ENCODE results near the gene SIAH3.

The SIAH3 gene

GRCh38 chr13:45812695-45813372 lies 38.7 kb downstream of the SIAH3 start:
- H3K27me3 ChIP-seq (ENCODE audit: control insufficient read depth, insufficient read depth, low read length) = no peaks in the 10 kb centered on the region
- no peaks in the 10 kb centered on the region for H3K36me3 ChIP-seq (ENCODE audit: control insufficient read depth, insufficient read depth, low read length)
- H3K4me1 ChIP-seq (ENCODE audit: control insufficient read depth, insufficient read depth, low read length) = peaks cover 4% of the 10 kb centered on the region
- H3K9ac ChIP-seq (ENCODE audit: low read depth, low read length) = no peak overlapping the region
- no peak overlapping the region for H3K4me3 ChIP-seq (ENCODE audit: low read depth, low read length)
- H3K9me3 ChIP-seq (ENCODE audit: control insufficient read depth, insufficient read depth, low read length) = no peaks in the 10 kb centered on the region

DNA sequence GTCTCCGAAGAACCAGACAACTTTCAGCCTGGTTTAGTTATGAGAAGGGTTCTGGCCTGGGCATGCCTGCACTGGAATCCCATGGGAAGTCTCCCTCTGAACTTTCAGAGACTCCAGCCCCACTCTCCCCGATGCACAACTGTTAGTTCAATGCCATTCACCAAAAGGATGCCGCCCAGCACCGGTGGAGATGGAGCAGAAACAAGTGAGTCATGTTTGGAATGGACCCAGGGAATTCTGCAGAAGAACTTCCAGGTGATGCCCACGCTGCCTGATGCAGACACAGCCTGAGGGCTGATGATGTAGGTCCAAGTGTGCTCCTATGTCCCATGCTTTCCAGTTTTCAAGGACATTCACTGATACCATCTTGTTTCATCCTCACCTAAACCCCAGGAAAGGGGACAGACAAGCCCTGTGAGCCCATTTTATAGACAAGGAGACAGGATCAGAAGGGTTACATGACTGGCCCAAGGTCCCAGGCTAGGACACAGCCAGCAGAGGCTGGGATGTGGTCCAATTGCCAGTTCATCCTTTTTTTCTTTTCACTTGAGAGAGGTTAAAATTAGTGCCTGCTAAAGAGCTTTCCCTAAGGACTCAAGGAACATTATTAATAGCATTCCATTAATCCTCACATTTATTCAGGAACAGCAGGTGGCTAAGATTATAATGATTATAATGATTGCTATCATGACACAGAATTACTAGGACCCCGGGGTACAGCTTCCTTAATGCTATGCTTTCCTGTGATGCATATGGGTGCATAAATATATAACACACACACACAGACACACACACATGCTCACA lies 39.5 kb downstream of the SIAH3 start:
- H3K9me3 ChIP-seq (ENCODE audit: control insufficient read depth, insufficient read depth, low read length) = no peaks in the 10 kb centered on the region
- H3K4me3 ChIP-seq (ENCODE audit: low read depth, low read length) = no peak overlapping the region
- no peak overlapping the region for H3K9ac ChIP-seq (ENCODE audit: low read depth, low read length)
- no peaks in the 10 kb centered on the region for H3K36me3 ChIP-seq (ENCODE audit: control insufficient read depth, insufficient read depth, low read length)
- H3K27me3 ChIP-seq (ENCODE audit: control insufficient read depth, insufficient read depth, low read length) = no peaks in the 10 kb centered on the region
- peaks cover 4% of the 10 kb centered on the region for H3K4me1 ChIP-seq (ENCODE audit: control insufficient read depth, insufficient read depth, low read length)

DNA sequence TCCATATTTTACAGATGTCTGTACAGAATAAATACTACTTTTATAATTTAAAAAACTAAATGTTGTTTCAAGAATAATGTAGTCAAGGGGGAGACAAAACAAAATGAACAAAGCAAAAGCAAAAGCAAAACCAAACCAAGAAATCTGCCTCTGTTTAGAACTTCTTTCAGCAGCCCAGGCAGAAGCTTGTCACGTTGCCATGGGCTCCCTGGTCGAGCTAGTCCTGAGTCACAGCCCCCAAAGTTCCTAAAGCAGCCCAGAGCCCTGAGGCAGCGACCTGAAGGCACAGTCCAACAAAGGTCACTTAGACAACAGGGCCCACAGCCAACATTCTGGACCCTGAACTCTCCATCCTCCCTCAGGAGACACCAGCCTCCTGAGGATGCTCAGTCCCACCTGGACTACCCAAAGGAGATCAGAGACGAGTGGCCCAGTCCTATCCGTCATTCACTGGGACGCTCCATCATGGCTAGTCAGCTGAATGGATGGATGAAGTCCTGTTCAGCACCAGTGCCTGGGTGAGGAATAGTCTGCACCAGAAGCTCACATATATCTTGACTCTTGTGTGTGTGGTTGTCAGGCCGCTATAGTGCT lies 41.7 kb downstream of the SIAH3 start:
- Histone ChIP-seq H3K9ac (ENCODE audit: low read depth, low read length) (no peak overlapping the region), H3K36me3 (ENCODE audit: control insufficient read depth, insufficient read depth, low read length) (no peaks in the 10 kb centered on the region), H3K9me3 (ENCODE audit: control insufficient read depth, insufficient read depth, low read length) (no peaks in the 10 kb centered on the region), H3K4me1 (ENCODE audit: control insufficient read depth, insufficient read depth, low read length) (no peaks in the 10 kb centered on the region), H3K4me3 (ENCODE audit: low read depth, low read length) (no peak overlapping the region), H3K27me3 (ENCODE audit: control insufficient read depth, insufficient read depth, low read length) (no peaks in the 10 kb centered on the region)

DNA sequence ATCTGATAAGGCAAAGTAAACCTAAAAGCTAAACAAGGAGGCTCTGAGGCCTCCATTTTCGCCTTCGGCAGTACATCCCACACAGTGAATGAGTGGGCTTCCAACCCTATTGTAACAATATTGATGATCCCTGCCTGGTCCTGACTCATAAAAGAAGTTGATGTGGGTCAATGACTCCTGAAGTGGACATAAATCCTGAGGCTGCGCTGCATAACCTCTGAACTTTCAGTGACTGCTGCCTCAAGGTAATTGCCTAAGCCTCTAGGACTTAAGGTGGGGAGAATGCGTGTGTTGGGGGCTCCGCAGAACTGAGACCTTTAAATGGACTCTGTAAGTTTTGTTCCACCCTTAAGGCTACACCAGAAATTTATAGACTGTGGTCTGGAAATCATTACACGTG lies 42.6 kb downstream of the SIAH3 start:
- H3K27me3 ChIP-seq (ENCODE audit: control insufficient read depth, insufficient read depth, low read length) = no peaks in the 10 kb centered on the region
- H3K36me3 ChIP-seq (ENCODE audit: control insufficient read depth, insufficient read depth, low read length) = no peaks in the 10 kb centered on the region
- no peak overlapping the region for H3K9ac ChIP-seq (ENCODE audit: low read depth, low read length)
- H3K4me1 ChIP-seq (ENCODE audit: control insufficient read depth, insufficient read depth, low read length) = no peaks in the 10 kb centered on the region
- H3K9me3 ChIP-seq (ENCODE audit: control insufficient read depth, insufficient read depth, low read length) = no peaks in the 10 kb centered on the region
- no peak overlapping the region for H3K4me3 ChIP-seq (ENCODE audit: low read depth, low read length)

- Histone ChIP-seq H3K27me3 (ENCODE audit: control insufficient read depth, insufficient read depth, low read length) (no peaks in the 10 kb centered on the region), H3K4me3 (ENCODE audit: low read depth, low read length) (no peak overlapping the region), H3K9ac (ENCODE audit: low read depth, low read length) (no peak overlapping the region), H3K9me3 (ENCODE audit: control insufficient read depth, insufficient read depth, low read length) (no peaks in the 10 kb centered on the region), H3K36me3 (ENCODE audit: control insufficient read depth, insufficient read depth, low read length) (no peaks in the 10 kb centered on the region), H3K4me1 (ENCODE audit: control insufficient read depth, insufficient read depth, low read length) (no peaks in the 10 kb centered on the region)
Observed at GRCh38 chr13:45807520-45808099, 43.9 kb downstream of the SIAH3 start.

DNA sequence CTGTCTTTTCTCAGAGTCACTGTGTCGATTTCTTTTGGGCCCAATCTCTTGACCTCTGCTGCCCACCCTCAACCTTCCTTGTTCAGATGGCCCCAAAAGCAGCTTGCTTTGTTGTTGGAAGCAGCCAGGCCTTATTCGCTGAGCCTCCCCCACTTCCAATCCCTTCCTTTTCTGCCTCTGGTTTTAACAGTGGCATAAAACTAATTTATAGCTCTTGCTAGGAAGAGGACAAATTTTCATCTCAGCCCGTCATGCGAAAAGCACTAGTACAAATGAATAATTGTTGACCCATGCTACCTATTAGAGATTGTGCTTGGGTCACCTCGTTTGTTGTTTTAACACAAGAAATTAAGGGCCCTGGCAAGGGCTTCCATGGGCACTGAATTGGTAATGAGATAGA lies 51.1 kb downstream of the SIAH3 start:
- no peaks in the 10 kb centered on the region for H3K9me3 ChIP-seq (ENCODE audit: control insufficient read depth, insufficient read depth, low read length)
- no peak overlapping the region for H3K9ac ChIP-seq (ENCODE audit: low read depth, low read length)
- no peak overlapping the region for H3K4me3 ChIP-seq (ENCODE audit: low read depth, low read length)
- H3K27me3 ChIP-seq (ENCODE audit: control insufficient read depth, insufficient read depth, low read length) = no peaks in the 10 kb centered on the region
- no peaks in the 10 kb centered on the region for H3K4me1 ChIP-seq (ENCODE audit: control insufficient read depth, insufficient read depth, low read length)
- no peaks in the 10 kb centered on the region for H3K36me3 ChIP-seq (ENCODE audit: control insufficient read depth, insufficient read depth, low read length)

DNA sequence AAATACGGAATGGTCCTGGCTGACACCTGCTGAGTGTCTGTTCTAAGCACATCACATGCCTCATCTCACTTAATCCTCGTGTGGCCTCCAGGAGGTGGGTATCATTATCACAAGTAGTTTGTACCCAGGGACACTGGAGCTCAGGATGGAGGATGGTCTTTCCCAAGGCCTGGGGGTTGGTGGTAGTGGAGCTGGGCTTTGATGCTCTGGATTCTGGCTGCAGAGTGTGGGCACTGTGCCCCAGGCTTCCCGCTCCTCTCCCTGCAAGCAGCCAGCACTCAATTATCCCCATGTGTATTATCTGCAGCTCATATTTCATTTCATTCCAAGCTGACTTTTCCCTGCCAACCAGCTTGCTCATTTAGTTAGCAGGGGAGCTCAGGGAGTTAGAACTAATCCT lies 52.1 kb downstream of the SIAH3 start:
- no peak overlapping the region for H3K9ac ChIP-seq (ENCODE audit: low read depth, low read length)
- no peaks in the 10 kb centered on the region for H3K9me3 ChIP-seq (ENCODE audit: control insufficient read depth, insufficient read depth, low read length)
- H3K27me3 ChIP-seq (ENCODE audit: control insufficient read depth, insufficient read depth, low read length) = no peaks in the 10 kb centered on the region
- H3K4me3 ChIP-seq (ENCODE audit: low read depth, low read length) = no peak overlapping the region
- no peaks in the 10 kb centered on the region for H3K4me1 ChIP-seq (ENCODE audit: control insufficient read depth, insufficient read depth, low read length)
- no peaks in the 10 kb centered on the region for H3K36me3 ChIP-seq (ENCODE audit: control insufficient read depth, insufficient read depth, low read length)

DNA sequence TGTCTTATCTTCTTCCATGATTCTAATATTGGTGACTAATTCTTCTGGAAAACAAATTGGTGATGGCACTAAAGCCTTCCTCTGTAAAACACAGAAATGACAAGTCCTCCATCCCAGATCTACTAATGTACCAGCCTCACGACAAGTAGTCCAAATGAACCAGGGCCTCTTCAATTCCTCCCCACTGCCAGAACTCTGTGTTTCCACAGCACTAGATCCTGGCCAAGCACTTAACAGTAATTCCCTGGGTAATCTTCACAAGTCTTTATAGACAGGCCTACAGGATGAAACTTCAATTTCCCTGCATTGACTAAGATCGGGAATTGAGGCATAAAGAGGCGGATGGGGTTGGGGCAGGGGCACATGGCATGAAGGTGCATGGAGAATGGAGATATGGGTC lies 52.7 kb downstream of the SIAH3 start:
- Histone ChIP-seq H3K4me1 (ENCODE audit: control insufficient read depth, insufficient read depth, low read length) (no peaks in the 10 kb centered on the region), H3K9ac (ENCODE audit: low read depth, low read length) (no peak overlapping the region), H3K9me3 (ENCODE audit: control insufficient read depth, insufficient read depth, low read length) (no peaks in the 10 kb centered on the region), H3K27me3 (ENCODE audit: control insufficient read depth, insufficient read depth, low read length) (no peaks in the 10 kb centered on the region), H3K36me3 (ENCODE audit: control insufficient read depth, insufficient read depth, low read length) (no peaks in the 10 kb centered on the region), H3K4me3 (ENCODE audit: low read depth, low read length) (no peak overlapping the region)

DNA sequence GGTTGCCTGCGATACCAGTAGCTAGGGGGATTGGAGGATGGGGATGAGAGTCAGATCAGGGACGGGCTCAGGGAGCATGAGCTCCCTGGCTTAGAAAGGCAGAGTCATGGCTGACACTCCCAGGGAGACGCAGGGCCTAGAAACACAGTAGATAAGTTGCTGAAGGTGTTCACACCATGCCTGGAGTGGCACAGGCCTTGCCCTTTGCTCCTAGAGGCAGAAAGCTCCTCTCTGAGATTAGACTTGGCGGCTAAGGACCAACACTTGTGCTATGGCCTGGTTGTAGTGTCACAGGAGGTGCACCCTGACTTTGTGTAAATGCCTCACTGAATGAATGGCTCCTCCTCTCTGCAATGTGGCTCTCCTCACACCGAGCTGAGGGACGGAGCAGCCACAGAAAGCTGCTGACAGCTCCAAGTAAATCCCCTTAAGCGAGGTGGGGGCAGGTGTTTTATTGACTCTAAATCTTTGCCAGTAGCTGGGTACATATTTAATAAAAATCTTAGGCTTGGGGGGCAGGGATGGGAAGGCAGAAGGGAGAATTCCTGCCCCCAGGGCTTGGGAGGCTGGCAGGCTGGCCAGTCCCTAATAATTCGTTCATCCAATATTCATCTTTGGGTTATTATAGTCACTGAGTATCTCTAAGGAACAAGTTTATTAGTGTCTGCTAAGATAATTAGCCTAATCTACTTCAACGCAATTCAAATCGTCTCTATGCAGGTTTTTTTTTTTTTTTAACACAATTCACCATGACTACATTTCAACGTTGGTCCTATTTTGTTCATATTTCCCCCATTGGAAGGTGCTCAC lies 54.9 kb downstream of the SIAH3 start:
- Histone ChIP-seq H3K9me3 (ENCODE audit: control insufficient read depth, insufficient read depth, low read length) (no peaks in the 10 kb centered on the region), H3K9ac (ENCODE audit: low read depth, low read length) (no peak overlapping the region), H3K4me1 (ENCODE audit: control insufficient read depth, insufficient read depth, low read length) (no peaks in the 10 kb centered on the region), H3K36me3 (ENCODE audit: control insufficient read depth, insufficient read depth, low read length) (no peaks in the 10 kb centered on the region), H3K4me3 (ENCODE audit: low read depth, low read length) (no peak overlapping the region), H3K27me3 (ENCODE audit: control insufficient read depth, insufficient read depth, low read length) (no peaks in the 10 kb centered on the region)

GRCh38 chr13:45792827-45793303 lies 58.7 kb downstream of the SIAH3 start:
- H3K27me3 ChIP-seq (ENCODE audit: control insufficient read depth, insufficient read depth, low read length) = no peaks in the 10 kb centered on the region
- H3K9ac ChIP-seq (ENCODE audit: low read depth, low read length) = no peak overlapping the region
- H3K4me3 ChIP-seq (ENCODE audit: low read depth, low read length) = no peak overlapping the region
- no peaks in the 10 kb centered on the region for H3K4me1 ChIP-seq (ENCODE audit: control insufficient read depth, insufficient read depth, low read length)
- no peaks in the 10 kb centered on the region for H3K9me3 ChIP-seq (ENCODE audit: control insufficient read depth, insufficient read depth, low read length)
- H3K36me3 ChIP-seq (ENCODE audit: control insufficient read depth, insufficient read depth, low read length) = no peaks in the 10 kb centered on the region

- no peaks in the 10 kb centered on the region for H3K27me3 ChIP-seq (ENCODE audit: control insufficient read depth, insufficient read depth, low read length)
- no peaks in the 10 kb centered on the region for H3K4me1 ChIP-seq (ENCODE audit: control insufficient read depth, insufficient read depth, low read length)
- no peaks in the 10 kb centered on the region for H3K36me3 ChIP-seq (ENCODE audit: control insufficient read depth, insufficient read depth, low read length)
- no peak overlapping the region for H3K9ac ChIP-seq (ENCODE audit: low read depth, low read length)
- no peak overlapping the region for H3K4me3 ChIP-seq (ENCODE audit: low read depth, low read length)
- H3K9me3 ChIP-seq (ENCODE audit: control insufficient read depth, insufficient read depth, low read length) = no peaks in the 10 kb centered on the region
Observed at GRCh38 chr13:45788011-45788410, 63.5 kb downstream of the SIAH3 start.
